ENCODE measurements around the gene CD8A. TPM values are rescaled to one million over a fixed set of nuclear protein-coding genes. Genes with fewer than 3 reads are reported as not detected.

Gene CD8A
- total and polyA plus RNA-seq, 2 donors (not counting 1 experiment from before 2014, with no cell fraction given), result not detected

DNA sequence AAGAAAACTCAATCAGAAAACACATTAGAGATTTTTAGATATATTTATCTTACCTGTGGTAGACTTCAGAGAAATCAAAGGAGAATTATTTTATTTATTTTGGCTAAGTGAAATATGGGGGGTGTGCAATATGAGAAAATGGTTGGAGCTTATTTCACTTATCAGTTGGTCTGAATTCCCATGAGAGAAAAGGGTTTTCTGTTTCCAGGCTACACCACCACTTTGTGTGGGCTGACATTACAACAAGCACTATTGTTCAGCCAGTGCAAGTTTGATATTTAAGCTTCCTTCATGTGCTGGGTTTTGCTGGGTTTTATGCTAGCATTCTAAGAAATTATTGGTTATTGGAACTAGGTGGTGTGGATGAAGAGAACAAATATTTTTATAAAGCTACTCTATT is 37.1 kb downstream of the CD8A start:
- Histone ChIP-seq H2AFZ (ENCODE audit: low read length) (no peak overlapping the region), H3K4me2 (ENCODE audit: extremely low read depth, insufficient read depth, low read length) (no peak overlapping the region), H3K36me3 (ENCODE audit: control insufficient read depth, insufficient read depth, low read length) (no peaks in the 10 kb centered on the region), H3K27ac (ENCODE audit: insufficient read depth, low read length) (no peak overlapping the region), H3K79me2 (ENCODE audit: control insufficient read depth, insufficient read depth, low read length) (no peaks in the 10 kb centered on the region), H3K4me3 (replicated peaks in 1 of 4; ENCODE audit: control extremely low read depth in 1 of 4, insufficient read depth in 1 of 4, low read depth in 3 of 4, low read length in 4 of 4) (no peak overlapping the region), H3K27me3 (ENCODE audit: control insufficient read depth, insufficient read depth, low read length) (no peaks in the 10 kb centered on the region), H3K9me3 (ENCODE audit: control insufficient read depth, insufficient read depth, low read depth, low read length) (no peaks in the 10 kb centered on the region), H3K4me1 (ENCODE audit: control insufficient read depth, extremely low read depth, insufficient read depth, low read length) (no peaks in the 10 kb centered on the region), H3K9ac (ENCODE audit: insufficient read depth, low read length) (no peak overlapping the region), H4K20me1 (ENCODE audit: control insufficient read depth, extremely low read depth, insufficient read depth, low read length) (no peaks in the 10 kb centered on the region)
- TF ChIP-seq, protein P1, sequence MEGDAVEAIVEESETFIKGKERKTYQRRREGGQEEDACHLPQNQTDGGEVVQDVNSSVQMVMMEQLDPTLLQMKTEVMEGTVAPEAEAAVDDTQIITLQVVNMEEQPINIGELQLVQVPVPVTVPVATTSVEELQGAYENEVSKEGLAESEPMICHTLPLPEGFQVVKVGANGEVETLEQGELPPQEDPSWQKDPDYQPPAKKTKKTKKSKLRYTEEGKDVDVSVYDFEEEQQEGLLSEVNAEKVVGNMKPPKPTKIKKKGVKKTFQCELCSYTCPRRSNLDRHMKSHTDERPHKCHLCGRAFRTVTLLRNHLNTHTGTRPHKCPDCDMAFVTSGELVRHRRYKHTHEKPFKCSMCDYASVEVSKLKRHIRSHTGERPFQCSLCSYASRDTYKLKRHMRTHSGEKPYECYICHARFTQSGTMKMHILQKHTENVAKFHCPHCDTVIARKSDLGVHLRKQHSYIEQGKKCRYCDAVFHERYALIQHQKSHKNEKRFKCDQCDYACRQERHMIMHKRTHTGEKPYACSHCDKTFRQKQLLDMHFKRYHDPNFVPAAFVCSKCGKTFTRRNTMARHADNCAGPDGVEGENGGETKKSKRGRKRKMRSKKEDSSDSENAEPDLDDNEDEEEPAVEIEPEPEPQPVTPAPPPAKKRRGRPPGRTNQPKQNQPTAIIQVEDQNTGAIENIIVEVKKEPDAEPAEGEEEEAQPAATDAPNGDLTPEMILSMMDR (conservative IDR thresholded peaks at IDR 0.05 in 1 of 2, IDR thresholded peaks at IDR 0.05 in 1 of 2; ENCODE audit: low read depth in 1 of 2, low read length in 2 of 2), result no peak
- TF ChIP-seq EZH2 (IDR thresholded peaks at IDR 0.05; ENCODE audit: low read length, missing control alignments), result no peak
- DNase-seq (ENCODE audit: low read depth in 2 of 2), result peak in 1 of 2 donors; percentile 16

DNA sequence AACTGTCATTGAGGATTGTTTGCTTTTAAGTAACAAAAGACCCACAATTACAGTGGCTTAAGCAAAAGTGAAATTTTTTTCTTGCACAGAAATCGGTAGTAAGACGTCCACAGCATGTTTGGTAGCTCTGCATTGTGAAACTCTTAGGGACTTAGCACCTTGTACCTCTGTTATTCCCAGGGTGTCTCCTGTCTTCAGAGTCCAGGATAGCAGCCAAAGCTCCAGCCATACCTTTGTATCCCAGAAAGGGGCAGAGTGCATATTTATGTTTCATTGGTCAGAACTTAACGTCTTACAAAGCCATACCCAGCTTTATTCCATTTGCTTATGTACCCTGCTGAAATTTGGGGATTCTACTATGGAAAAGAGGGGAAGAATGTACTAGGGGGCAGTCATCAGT is 37.8 kb downstream of the CD8A start:
- Histone ChIP-seq H3K9me3 (ENCODE audit: control insufficient read depth, insufficient read depth, low read depth, low read length) (no peaks in the 10 kb centered on the region), H3K9ac (ENCODE audit: insufficient read depth, low read length) (no peak overlapping the region), H3K27ac (ENCODE audit: insufficient read depth, low read length) (no peak overlapping the region), H3K27me3 (ENCODE audit: control insufficient read depth, insufficient read depth, low read length) (no peaks in the 10 kb centered on the region), H3K4me2 (ENCODE audit: extremely low read depth, insufficient read depth, low read length) (no peak overlapping the region), H3K36me3 (ENCODE audit: control insufficient read depth, insufficient read depth, low read length) (no peaks in the 10 kb centered on the region), H2AFZ (ENCODE audit: low read length) (no peak overlapping the region), H3K4me3 (replicated peaks in 1 of 4; ENCODE audit: control extremely low read depth in 1 of 4, insufficient read depth in 1 of 4, low read depth in 3 of 4, low read length in 4 of 4) (no peak overlapping the region), H3K79me2 (ENCODE audit: control insufficient read depth, insufficient read depth, low read length) (no peaks in the 10 kb centered on the region), H4K20me1 (ENCODE audit: control insufficient read depth, extremely low read depth, insufficient read depth, low read length) (no peaks in the 10 kb centered on the region), H3K4me1 (ENCODE audit: control insufficient read depth, extremely low read depth, insufficient read depth, low read length) (no peaks in the 10 kb centered on the region)
- TF ChIP-seq EZH2 (IDR thresholded peaks at IDR 0.05; ENCODE audit: low read length, missing control alignments), result no peak
- TF ChIP-seq, protein P1 (conservative IDR thresholded peaks at IDR 0.05 in 1 of 2, IDR thresholded peaks at IDR 0.05 in 1 of 2; ENCODE audit: low read depth in 1 of 2, low read length in 2 of 2), result no peak
- DNase-seq (ENCODE audit: low read depth in 2 of 2), result no peak

- H3K79me2 ChIP-seq (ENCODE audit: control insufficient read depth, insufficient read depth, low read length), result no peaks in the 10 kb centered on the region
- H3K4me2 ChIP-seq (ENCODE audit: extremely low read depth, insufficient read depth, low read length), result no peak overlapping the region
- no peaks in the 10 kb centered on the region for H3K4me1 ChIP-seq (ENCODE audit: control insufficient read depth, extremely low read depth, insufficient read depth, low read length)
- H3K27me3 ChIP-seq (ENCODE audit: control insufficient read depth, insufficient read depth, low read length), result no peaks in the 10 kb centered on the region
- no peak overlapping the region for H2AFZ ChIP-seq (ENCODE audit: low read length)
- H3K9ac ChIP-seq (ENCODE audit: insufficient read depth, low read length), result no peak overlapping the region
- H3K9me3 ChIP-seq (ENCODE audit: control insufficient read depth, insufficient read depth, low read depth, low read length), result no peaks in the 10 kb centered on the region
- no peak overlapping the region for H3K27ac ChIP-seq (ENCODE audit: insufficient read depth, low read length)
- H3K36me3 ChIP-seq (ENCODE audit: control insufficient read depth, insufficient read depth, low read length), result no peaks in the 10 kb centered on the region
- no peak overlapping the region for H3K4me3 ChIP-seq (replicated peaks in 1 of 4; ENCODE audit: control extremely low read depth in 1 of 4, insufficient read depth in 1 of 4, low read depth in 3 of 4, low read length in 4 of 4)
- TF ChIP-seq EZH2 (IDR thresholded peaks at IDR 0.05; ENCODE audit: low read length, missing control alignments), result no peak
- TF ChIP-seq, protein P1 (conservative IDR thresholded peaks at IDR 0.05 in 1 of 2, IDR thresholded peaks at IDR 0.05 in 1 of 2; ENCODE audit: low read depth in 1 of 2, low read length in 2 of 2), result no peak
- H4K20me1 ChIP-seq (ENCODE audit: control insufficient read depth, extremely low read depth, insufficient read depth, low read length), result no peaks in the 10 kb centered on the region
- no peak for DNase-seq (ENCODE audit: low read depth in 2 of 2)
Measured at GRCh38 chr2:86751778-86752177, 38.9 kb downstream of the CD8A start.
